NCI-H345 treated with DMSO at 0.1 percent for 48 hours (cell line): ENCODE data around the gene PRUNE2.
"Not testable (repeated sequence)": the region's sequence is repeated elsewhere in the genome, so short reads cannot be mapped to it uniquely, and the experiment has no call there.

ENCODE experiments used
- DNase-seq: peaks from one replicate; lab custom pipeline; 2025; ENCODE audit not compliant: unreplicated experiment; lab: John Stamatoyannopoulos, UW

Gene PRUNE2

DNA sequence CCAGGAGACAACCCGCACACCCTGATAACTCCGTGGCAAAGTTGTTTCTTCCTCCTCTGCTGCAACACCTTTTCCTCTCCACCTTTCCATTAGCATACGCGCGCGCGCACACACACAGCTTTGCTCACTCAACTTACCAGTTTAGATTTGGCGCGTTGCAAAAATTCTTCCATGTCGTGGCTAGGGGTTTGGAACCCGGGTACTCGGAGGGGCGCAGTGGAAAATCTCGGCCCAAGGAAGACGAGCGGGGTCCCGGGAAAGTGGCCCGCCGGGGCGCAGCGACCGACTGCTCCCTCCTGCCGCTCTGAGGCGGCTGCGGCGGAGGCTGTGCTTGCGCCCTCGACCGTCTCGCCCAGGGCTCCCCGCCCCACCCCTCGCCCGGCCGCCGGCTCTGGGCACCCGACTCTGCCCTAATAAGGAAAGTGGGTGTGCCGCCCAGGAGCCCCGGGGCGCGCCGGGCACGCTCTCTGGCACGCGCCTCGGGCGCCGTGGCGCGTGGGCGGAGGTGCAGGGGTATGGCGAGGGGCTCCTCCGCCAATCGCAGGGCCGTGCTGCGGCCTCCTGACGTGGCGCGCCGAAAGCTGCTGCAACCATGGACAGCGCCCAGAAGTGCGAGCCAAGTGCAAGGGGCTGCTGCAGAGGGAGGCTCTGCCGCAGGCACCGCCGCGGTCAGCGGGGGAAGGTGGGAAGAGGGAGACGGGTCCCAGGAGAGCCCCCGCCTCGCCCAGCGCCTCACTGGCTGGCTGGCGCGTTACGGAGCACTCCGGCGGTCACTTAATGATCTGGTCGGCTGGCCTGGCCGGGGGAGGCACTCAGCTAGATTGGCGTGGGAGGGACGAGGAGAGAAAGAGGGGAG is at the start of gene PRUNE2:
Gene PRUNE2, minus strand, starts transcription at position 324 of the 856 bp plus-strand sequence. Its CDS starts 151 bp downstream, at position 173.
- DNase-seq = peak; percentile 72

DNA sequence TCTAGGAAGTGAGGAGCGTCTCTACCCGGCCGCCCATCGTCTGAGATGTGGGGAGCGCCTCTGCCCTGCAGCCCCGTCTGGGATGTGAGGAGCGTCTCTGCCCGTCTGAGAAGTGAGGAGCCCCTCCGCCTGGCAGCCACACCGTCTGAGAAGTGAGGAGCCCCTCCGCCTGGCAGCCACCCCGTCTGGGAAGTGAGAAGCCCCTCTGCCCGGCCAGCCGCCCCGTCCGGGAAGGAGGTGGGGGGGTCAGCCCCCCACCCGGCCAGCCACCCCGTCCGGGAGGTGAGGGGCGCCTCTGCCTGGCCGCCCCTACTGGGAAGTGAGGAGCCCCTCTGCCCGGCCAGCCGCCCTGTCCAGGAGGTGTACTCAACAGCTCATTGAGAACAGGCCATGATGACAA is 49.5 kb upstream of the PRUNE2 start:
- DNase-seq = not testable (repeated sequence)

- DNase-seq = no peak
Observed at GRCh38 chr9:76949865-76950264, 44.0 kb upstream of the PRUNE2 start.

GRCh38 chr9:76944011-76944410 is 38.1 kb upstream of the PRUNE2 start:
- no peak for DNase-seq

DNA sequence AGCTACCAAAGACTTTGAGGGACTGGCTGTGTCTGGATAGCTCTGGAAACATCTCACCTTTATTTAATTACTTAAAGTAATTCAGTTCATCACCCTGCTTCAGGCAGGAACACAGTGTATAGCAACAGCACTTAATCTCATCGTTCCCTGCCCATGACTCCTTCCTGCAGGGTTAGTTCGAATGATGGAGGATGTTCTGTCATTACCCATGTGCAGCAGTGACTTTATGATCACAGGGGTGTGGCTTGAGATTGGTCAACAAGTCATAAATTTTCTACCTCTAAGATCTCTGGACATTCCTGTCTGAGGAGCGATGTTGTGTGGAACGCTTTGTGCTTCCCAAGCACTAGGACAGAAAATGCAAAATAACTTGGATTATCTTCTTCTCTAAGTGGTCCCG is 37.1 kb upstream of the PRUNE2 start:
- DNase-seq = no peak

DNA sequence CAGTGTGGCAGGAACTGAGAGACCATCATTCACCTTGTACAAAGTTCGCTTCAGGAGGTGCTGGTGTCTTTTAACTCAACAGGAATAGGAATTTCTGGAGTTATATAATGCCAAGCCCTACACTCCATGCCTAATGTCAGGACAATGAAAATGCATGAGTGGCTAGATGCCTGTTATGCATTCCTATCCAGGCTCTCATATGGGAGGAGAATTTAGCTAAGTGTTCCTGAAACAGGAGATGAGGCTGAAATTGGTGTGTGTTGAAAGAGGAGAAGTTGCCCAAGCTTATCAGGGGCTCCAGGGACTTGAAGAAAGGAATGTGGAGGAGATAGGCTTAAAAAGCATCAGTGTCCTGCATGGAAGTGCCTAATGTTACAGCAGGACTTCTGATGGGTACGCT is 26.8 kb upstream of the PRUNE2 start:
- DNase-seq = no peak

- DNase-seq = no peak
Observed at GRCh38 chr9:76932265-76932664, 26.4 kb upstream of the PRUNE2 start.

DNA sequence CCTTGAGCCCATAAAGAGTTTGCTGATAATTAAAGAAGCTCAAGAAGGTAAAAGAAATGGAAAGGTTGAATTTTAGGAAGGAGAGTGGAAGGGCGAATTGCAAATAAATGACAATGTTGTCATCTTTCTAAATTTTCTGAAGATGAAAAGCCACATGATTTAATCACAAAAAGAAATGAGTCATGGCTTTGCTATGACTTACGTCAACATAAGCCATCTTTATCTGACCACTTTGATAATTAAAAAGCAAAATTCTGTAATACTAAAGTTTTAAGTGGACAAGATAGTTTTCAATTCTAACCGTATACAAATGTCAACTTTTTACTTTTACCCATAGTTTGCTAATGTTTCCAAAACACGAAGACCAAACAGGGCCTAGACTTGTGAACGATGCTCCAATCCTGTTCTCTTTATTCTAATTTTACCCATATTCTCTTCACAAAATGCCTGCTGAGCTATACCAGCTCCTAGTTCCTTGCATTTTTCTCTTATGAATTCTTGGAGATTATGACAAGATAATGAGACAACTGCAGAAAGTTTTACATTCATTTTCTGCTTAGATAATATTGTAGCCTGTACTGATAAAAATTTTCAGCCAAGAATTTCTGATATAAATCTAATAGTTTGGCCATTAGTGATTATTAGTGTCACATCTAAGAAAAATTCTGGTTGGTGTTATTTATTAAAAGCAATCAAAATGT is 21.8 kb upstream of the PRUNE2 start:
- no peak for DNase-seq

DNA sequence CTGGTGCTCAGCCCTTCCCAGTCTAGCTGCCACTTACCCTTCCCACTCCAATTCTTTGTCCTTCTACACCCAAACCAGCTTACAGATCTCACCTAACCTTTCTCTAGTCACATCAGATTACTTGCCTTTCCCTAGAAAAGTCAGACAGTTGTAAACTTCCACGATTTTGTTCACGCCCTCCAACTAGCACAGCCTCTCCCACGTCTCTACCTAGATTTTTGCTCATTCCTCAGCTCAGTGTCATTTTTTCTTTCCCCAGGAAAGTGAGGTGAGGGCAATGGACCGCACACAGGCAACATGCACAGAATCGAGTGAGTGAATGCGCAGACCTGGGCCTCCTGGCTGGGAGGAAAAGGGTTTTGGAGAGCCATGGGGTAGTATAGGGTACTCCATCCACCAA is 20.9 kb upstream of the PRUNE2 start:
- no peak for DNase-seq

- DNase-seq = no peak
Observed at GRCh38 chr9:76926324-76926741, 20.4 kb upstream of the PRUNE2 start.

GRCh38 chr9:76921165-76921564 is 15.3 kb upstream of the PRUNE2 start:
- DNase-seq = no peak

DNA sequence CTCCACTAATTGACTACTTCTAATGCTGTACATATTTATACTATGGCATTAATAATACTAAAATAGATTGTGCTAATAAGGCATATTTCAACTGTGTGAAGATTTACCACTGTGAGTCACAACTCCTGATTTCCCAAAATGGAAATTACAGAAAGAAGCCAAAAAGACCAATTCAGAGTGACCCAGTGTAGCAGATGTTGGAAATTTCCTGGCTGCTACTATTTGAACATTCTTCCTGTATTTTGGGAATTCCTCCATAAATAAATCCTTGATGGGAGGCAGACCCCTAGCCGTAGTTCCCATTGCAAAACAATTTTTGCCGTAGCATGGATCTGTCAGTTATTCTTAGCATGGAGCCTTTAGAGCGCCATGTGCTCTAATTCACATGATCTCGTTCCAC is 11.4 kb upstream of the PRUNE2 start:
- no peak for DNase-seq

DNA sequence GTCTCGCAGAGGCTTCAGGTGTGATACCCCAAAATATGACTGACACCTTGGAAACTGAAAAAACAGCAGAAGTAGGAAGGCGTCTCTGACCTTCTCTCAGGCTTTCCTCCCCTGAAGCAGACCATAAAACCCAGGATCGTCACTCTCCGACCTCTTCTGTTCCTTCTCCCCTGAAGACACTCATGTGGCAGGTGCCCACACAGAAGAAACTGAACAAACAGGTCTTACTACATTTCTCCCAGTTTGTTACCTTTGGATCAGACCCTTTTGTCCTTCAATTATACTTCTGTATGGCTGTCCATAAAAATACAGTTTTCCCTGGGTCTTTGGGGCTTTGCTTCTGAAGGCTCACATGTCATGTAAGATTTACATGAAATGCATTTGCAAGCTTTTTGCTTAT is 10.3 kb upstream of the PRUNE2 start:
- no peak for DNase-seq

- no peak for DNase-seq
Observed at GRCh38 chr9:76913467-76913866, 7.6 kb upstream of the PRUNE2 start.

- DNase-seq = no peak
Observed at GRCh38 chr9:76912636-76913275, 6.8 kb upstream of the PRUNE2 start.

DNA sequence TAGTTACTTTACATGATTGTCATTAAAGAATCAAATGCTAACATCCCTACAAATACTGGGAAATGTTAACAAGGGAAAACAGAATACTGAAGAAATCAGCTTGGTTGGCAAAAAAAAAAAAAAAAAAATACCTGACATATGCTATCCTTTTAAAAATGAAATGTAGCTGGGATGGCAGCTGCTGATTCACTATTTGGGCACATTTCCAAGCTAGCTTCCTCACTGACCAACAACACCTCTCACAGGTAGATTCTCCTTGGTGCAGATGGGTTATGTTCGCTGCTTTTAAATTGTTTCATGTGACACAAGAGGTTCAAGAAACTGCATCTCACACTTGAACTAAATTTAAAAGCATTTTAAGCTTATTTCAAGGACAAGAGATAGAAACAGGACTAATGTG is 6.1 kb upstream of the PRUNE2 start:
- no peak for DNase-seq

GRCh38 chr9:76910861-76911260 is 4.9 kb upstream of the PRUNE2 start:
- no peak for DNase-seq

GRCh38 chr9:76906647-76906975 is 697 bp upstream of the PRUNE2 start:
- no peak for DNase-seq

DNA sequence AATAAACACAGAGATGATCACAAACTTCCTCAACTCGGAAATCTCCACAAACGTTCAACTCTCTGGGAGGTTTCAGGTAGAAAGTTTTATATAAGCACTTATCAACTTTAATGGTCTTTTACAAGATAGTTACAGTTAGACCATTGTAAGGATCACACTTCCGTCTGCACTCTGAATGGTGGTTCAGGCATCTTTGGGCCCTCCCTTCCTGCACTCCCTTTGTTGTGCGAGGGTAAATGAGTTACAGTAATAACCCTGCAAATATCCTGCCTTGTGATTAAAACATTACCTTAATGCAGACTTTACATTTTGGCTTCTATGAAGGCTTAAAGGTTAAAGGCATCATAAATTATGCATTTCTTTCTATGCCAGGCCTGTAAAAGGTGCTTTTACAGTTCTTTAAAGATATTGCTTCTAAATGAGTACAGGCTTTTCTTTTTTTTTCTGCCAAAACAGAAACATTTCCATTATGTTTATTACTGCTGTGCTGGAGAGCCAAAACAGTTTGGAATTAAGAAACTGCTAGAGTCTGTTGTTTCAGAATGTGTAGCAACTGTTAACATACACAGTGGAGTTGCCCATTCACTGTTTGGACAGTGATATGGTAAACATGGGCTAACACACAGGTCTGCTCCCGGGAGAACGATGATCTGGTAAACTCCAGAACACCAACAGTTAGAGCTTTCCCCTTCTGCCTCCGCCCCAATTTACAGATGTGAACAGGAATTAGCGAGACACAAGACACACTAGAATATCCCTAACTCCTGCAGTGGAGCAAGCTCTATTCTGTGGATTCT is 1.1 kb downstream of the PRUNE2 start:
- DNase-seq = no peak

DNA sequence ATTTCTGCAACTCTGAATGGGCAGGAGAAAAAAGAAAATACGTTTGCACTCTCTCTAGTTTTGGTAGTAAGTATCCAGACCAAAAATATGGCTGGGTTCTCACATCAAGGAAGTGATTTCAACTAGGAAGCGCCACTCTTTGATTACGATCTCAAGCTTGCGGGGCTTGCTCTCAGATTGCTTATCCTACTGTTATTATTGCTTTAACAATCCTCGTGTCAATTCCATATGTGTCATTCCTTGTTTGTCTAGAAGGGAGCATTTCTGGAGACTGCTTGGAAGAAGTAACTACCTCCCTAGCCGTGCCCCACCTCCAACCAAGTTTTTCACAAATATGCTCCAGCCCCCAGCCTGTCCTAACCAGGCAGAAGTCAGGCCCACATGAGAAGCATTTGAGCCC is 3.5 kb downstream of the PRUNE2 start:
- DNase-seq = no peak

- DNase-seq = no peak
Observed at GRCh38 chr9:76901801-76902200, 4.1 kb downstream of the PRUNE2 start.
